Skeletal muscle tissue (tissue), 5 donors: Measurements from ENCODE around the gene FOS. TPM values are rescaled to one million over a fixed set of nuclear protein-coding genes. Genes with fewer than 3 reads are reported as not detected.

ENCODE experiments used
- H3K27ac ChIP-seq: one replicate; pipeline ENCODE4 v1.7.0; 2013; ENCODE audit warnings: mild to moderate bottlenecking, low read depth, low read length, inconsistent platforms
- H3K27me3 ChIP-seq, 3 donors: one replicate each; pipeline ENCODE4 v1.7.0; 2013; ENCODE audit warnings: low read length in 3 of 3; ENCODE audit not compliant: control insufficient read depth in 3 of 3, insufficient read depth in 3 of 3
- H3K36me3 ChIP-seq, 3 donors: one replicate each; pipeline ENCODE4 v1.7.0; 2013; ENCODE audit warnings: low read length in 3 of 3; ENCODE audit not compliant: control insufficient read depth in 3 of 3, insufficient read depth in 3 of 3
- H3K4me1 ChIP-seq, 3 donors: one replicate each; pipeline ENCODE4 v1.7.0; 2013; ENCODE audit warnings: low read length in 3 of 3, mild to moderate bottlenecking in 3 of 3; ENCODE audit not compliant: control insufficient read depth in 3 of 3, insufficient read depth in 3 of 3
- H3K4me3 ChIP-seq, 3 donors: one replicate each; pipeline ENCODE4 v1.7.0; 2013; ENCODE audit warnings: low read length in 3 of 3
- H3K9ac ChIP-seq, 3 donors: one replicate each; pipeline ENCODE4 v1.7.0; 2013; ENCODE audit warnings: low read length in 3 of 3, mild to moderate bottlenecking in 3 of 3, moderate library complexity in 2 of 3, low read depth in 1 of 3
- H3K9me3 ChIP-seq, 3 donors: one replicate each; pipeline ENCODE4 v1.7.0; 2013; ENCODE audit warnings: low read length in 3 of 3; ENCODE audit not compliant: control insufficient read depth in 3 of 3
- small RNA-seq: library from RNA; depleted of rRNA; stranded (forward); fragments of <200 nt; gene quantifications from one replicate; pipeline ENCODE3, GENCODE V24; 2014
- total RNA-seq: library from RNA; depleted of rRNA; stranded (reverse); fragments of >200 nt; gene quantifications from one replicate; pipeline ENCODE4 v1.2.3, GENCODE V29; 2014
- donor health status: Osteomylitis.

Gene FOS
- total RNA-seq, 1 donor from 2014 or later: 134 TPM

- Histone ChIP-seq H3K4me1 (peaks cover 0 to 9% (median 3%) of the 10 kb centered on the region in 3 donors), H3K27me3 (no peaks in the 10 kb centered on the region), H3K36me3 (no peaks in the 10 kb centered on the region)
These were observed 50.7 kb downstream of the FOS start for GRCh38 chr14:75329369-75329768.

GRCh38 chr14:75331471-75331870 lies 52.8 kb downstream of the FOS start:
- no peak overlapping the region for H3K4me3 ChIP-seq
- no peaks in the 10 kb centered on the region for H3K27me3 ChIP-seq
- H3K27ac ChIP-seq: no peak overlapping the region
- peaks cover 0 to 9% (median 8%) of the 10 kb centered on the region in 3 donors for H3K4me1 ChIP-seq
- no peaks in the 10 kb centered on the region for H3K36me3 ChIP-seq
- no peak overlapping the region for H3K9ac ChIP-seq
- H3K9me3 ChIP-seq: no peaks in the 10 kb centered on the region

More at GRCh38 chr14:75329369-75329768, 50.7 kb downstream of the FOS start:
- Histone ChIP-seq H3K27ac (no peak overlapping the region), H3K9ac (no peak overlapping the region), H3K4me3 (no peak overlapping the region), H3K9me3 (no peaks in the 10 kb centered on the region)

Small RNAs within 50 kb of the gene (small RNA-seq; reads per million reads assigned to genes)
- gene RF00004: not detected

Other genes starting within 250 kb of the FOS start
- gene MLH3, start 227.4 kb upstream of the FOS start, total RNA-seq: 48.0 TPM
- 8.4 TPM for gene ACYP1, start 214.8 kb upstream of the FOS start, total RNA-seq
- under 0.01 TPM for gene ZC2HC1C, start 209.2 kb upstream of the FOS start, total RNA-seq
- 59.0 TPM for gene NEK9, start 151.8 kb upstream of the FOS start, total RNA-seq
- 116 TPM for gene TMED10, start 102.2 kb upstream of the FOS start, total RNA-seq
- gene JDP2, start 149.2 kb downstream of the FOS start, total RNA-seq: 24.5 TPM
- 1.0 TPM for gene BATF, start 243.6 kb downstream of the FOS start, total RNA-seq